Adrenal gland (tissue), 12 donors: Measurements from ENCODE around the gene TMEM94. TPM values are rescaled to one million over a fixed set of nuclear protein-coding genes. Genes with fewer than 3 reads are reported as not detected.
A peak's percentile ranks its signal among the peaks of the same experiment; 100 is the strongest.
"Not testable (repeated sequence)": the region's sequence is repeated elsewhere in the genome, so short reads cannot be mapped to it uniquely, and the experiment has no call there.

Source experiments
- DNase-seq, 7 donors: peaks; one replicate each; pipeline ENCODE4 v3.0.0-alpha.2; 2019 to 2020
- H3K27ac ChIP-seq, 5 donors: fragments of 200-600 bp; sonication (generic) in 4 of 5; 1 replicate in 3 of 5; 2 replicates in 2 of 5; pipeline versions ENCODE4 v1.5.1 to v1.8.0; 2016 to 2020; ENCODE audit warnings: mild to moderate bottlenecking in 1 of 5
- H3K27me3 ChIP-seq: fragments of 200-600 bp; 2 replicates; pipeline ENCODE4 v1.8.0; 2021
- H3K36me3 ChIP-seq, 2 donors: fragments of 200-600 bp; replicated peaks in 1 of 2; 1 replicate in 1 of 2; 2 replicates in 1 of 2; pipeline versions ENCODE4 v1.5.1 to v1.8.0; 2018 to 2022
- H3K4me1 ChIP-seq, 2 donors: fragments of 200-600 bp; replicated peaks in 1 of 2; 1 replicate in 1 of 2; 2 replicates in 1 of 2; pipeline versions ENCODE4 v1.5.1 to v1.8.0; 2018 to 2021
- H3K4me3 ChIP-seq, 4 donors: fragments of 200-600 bp; sonication (generic) in 3 of 4; one replicate each; pipeline ENCODE4 v1.5.1; 2016 to 2018
- H3K9me3 ChIP-seq, 3 donors: fragments of 200-600 bp; sonication (generic) in 1 of 3; replicated peaks in 1 of 3; 1 replicate in 2 of 3; 2 replicates in 1 of 3; pipeline versions ENCODE4 v1.5.1 to v1.8.0; 2016 to 2021
- CTCF ChIP-seq, 6 experiments: fragments of 450-650 bp in 4 of 6; fragments of 200-600 bp in 2 of 6; sonication (generic) in 1 of 6; IDR thresholded peaks; 1 replicate in 5 of 6; 2 replicates in 1 of 6; pipeline versions ENCODE4 v1.5.1 to v1.8.0; 2016 to 2021; ENCODE audit warnings: antibody characterized with exemption in 6 of 6, mild to moderate bottlenecking in 2 of 6, moderate library complexity in 1 of 6
- POLR2A ChIP-seq, 2 donors: fragments of 450-650 bp; IDR thresholded peaks; one replicate each; pipeline ENCODE4 v1.6.1; 2017; ENCODE audit warnings: antibody characterized with exemption in 2 of 2, mild to moderate bottlenecking in 2 of 2, moderate library complexity in 1 of 2
- WGBS, 4 donors: extraction: QIAGEN DNeasy Blood & Tissue Kit in 2 of 4; methylation state at CpG; one replicate each; pipeline versions ENCODE4 v1.1.5 to v1.1.7; 2013 to 2017; 5-methylcytosine and 5-hydroxymethylcytosine counted together
- intact Hi-C, 2 donors: fragments of 100-400 bp; cut with DNase I; formaldehyde crosslinking; loops; one replicate each; pipeline versions ENCODE4 v1.14.1 to v1.15.0; 2022 to 2023
- polyA plus RNA-seq, 3 donors: library from polyadenylated mRNA; stranded (reverse); fragments of 200-250 nt in 2 of 3; fragments of 350-450 nt in 1 of 3; fragmentation: Illumina TruSeq in 1 of 3; extraction: RNeasy Lipid Tissue Mini Kit (QIAGEN cat#74804) in 1 of 3; gene quantifications; one replicate each; pipeline ENCODE4 v1.2.3, GENCODE V29; 2013 to 2014
- total RNA-seq, 9 donors: library from RNA; depleted of rRNA in 4 of 9; stranded (reverse); fragments of >200 nt in 4 of 9; fragments of 120-200 nt in 1 of 9; fragmentation: NEBNext Ultra II Directional in 1 of 9; extraction: Animal tissue kit (Norgen Biotek cat#: 25700) in 1 of 9; gene quantifications; one replicate each; pipeline versions ENCODE4 v1.1.0 to v1.2.4, GENCODE V29; 2013 to 2023
- donor health status: healthy with polysubstance abuse.
- donor health status: Bipolar disorder and iron deficiency.
- donor health status: DM: yes; HTN: yes; CAD: no.
- donor health status: DM: no; HTN: no; CAD: no.
- donor health status: DM: no; HTN: no; CAD: no.
- donor health status: DM: yes; HTN: yes; CAD: no.

Gene TMEM94
- total and polyA plus RNA-seq, 12 donors = 65.2 to 245 (median 167) TPM

- intact Hi-C loops = no loop called here
- TF ChIP-seq CTCF (IDR thresholded peaks at IDR 0.05) = no peak
- TF ChIP-seq POLR2A (IDR thresholded peaks at IDR 0.05) = no peak
- Histone ChIP-seq H3K4me1 (peaks cover 0 to 3% of the 10 kb centered on the region in 2 donors), H3K36me3 (no peaks in the 10 kb centered on the region), H3K4me3 (no peak overlapping the region), H3K27me3 (no peaks in the 10 kb centered on the region), H3K9me3 (no peaks in the 10 kb centered on the region), H3K27ac (no peak overlapping the region)
- DNase-seq = no peak
- 85 to 93% (median 90%) methylated on average over 4 of the region's 4 CpGs for WGBS, 4 donors
Measured at GRCh38 chr17:75450270-75450669, 6.2 kb upstream of the TMEM94 start.

GRCh38 chr17:75454193-75454592, 2.2 kb upstream of the TMEM94 start:
- Histone ChIP-seq H3K9me3 (no peaks in the 10 kb centered on the region), H3K4me3 (no peak overlapping the region), H3K27me3 (no peaks in the 10 kb centered on the region), H3K27ac (no peak overlapping the region), H3K4me1 (peaks cover 3 to 22% of the 10 kb centered on the region in 2 donors), H3K36me3 (no peaks in the 10 kb centered on the region)
- no peak for TF ChIP-seq CTCF (IDR thresholded peaks at IDR 0.05)
- no peak for TF ChIP-seq POLR2A (IDR thresholded peaks at IDR 0.05)
- DNase-seq = no peak
- intact Hi-C loops = no loop called here

- H3K27ac ChIP-seq = peak overlapping the region in 1 of 5 donors; percentile 94
- intact Hi-C loops = not testable (repeated sequence)
- 88 to 98% (median 97%) methylated on average over 3 of the region's 3 CpGs for WGBS, 4 donors
Measured at GRCh38 chr17:75454672-75455071, 1.8 kb upstream of the TMEM94 start.

GRCh38 chr17:75456039-75456416, 407 bp upstream of the TMEM94 start:
- H3K27me3 ChIP-seq = no peaks in the 10 kb centered on the region
- DNase-seq = peak in 1 of 7 donors; percentile 43
- H3K27ac ChIP-seq = peak overlapping the region; percentile 90 to 94 (median 93)
- intact Hi-C loops = no loop called here
- H3K36me3 ChIP-seq = no peaks in the 10 kb centered on the region
- H3K4me1 ChIP-seq = peaks cover 12 to 39% of the 10 kb centered on the region in 2 donors
- WGBS, 4 donors = 1 to 2% (median 2%) methylated on average over 13 of the region's 13 CpGs
- H3K9me3 ChIP-seq = no peaks in the 10 kb centered on the region
- peak overlapping the region in 2 of 4 donors; percentile 54 to 67 for H3K4me3 ChIP-seq
- no peak for TF ChIP-seq CTCF (IDR thresholded peaks at IDR 0.05)
- TF ChIP-seq POLR2A (IDR thresholded peaks at IDR 0.05) = peak; percentile 30 to 92

More at GRCh38 chr17:75454672-75455071, 1.8 kb upstream of the TMEM94 start:
- not testable (repeated sequence) for H3K4me3 ChIP-seq, H3K27me3 ChIP-seq, H3K9me3 ChIP-seq, H3K36me3 ChIP-seq, DNase-seq
- H3K4me1 ChIP-seq = peaks cover 8 to 27% of the 10 kb centered on the region in 2 donors

GRCh38 chr17:75457047-75457654, 716 bp downstream of the TMEM94 start:
- peak; percentile 39 to 68 (median 55) for DNase-seq
- WGBS, 4 donors = 1 to 3% (median 1%) methylated on average over 20 to 38 of the region's 38 CpGs
- Histone ChIP-seq H3K27me3 (no peaks in the 10 kb centered on the region), H3K4me3 (peak overlapping the region; percentile 25 to 67 (median 60)), H3K36me3 (no peaks in the 10 kb centered on the region), H3K4me1 (peaks cover 12 to 39% of the 10 kb centered on the region in 2 donors), H3K27ac (peak overlapping the region; percentile 90 to 94 (median 93)), H3K9me3 (no peaks in the 10 kb centered on the region)
- intact Hi-C loops = no loop called here
- TF ChIP-seq POLR2A (IDR thresholded peaks at IDR 0.05) (peak in 1 of 2 donors; percentile 34), CTCF (IDR thresholded peaks at IDR 0.05) (no peak)
